ENCODE measurements around the gene LLGL1. TPM values are rescaled to one million over a fixed set of nuclear protein-coding genes. Genes with fewer than 3 reads are reported as not detected.

Gene LLGL1
- total RNA-seq, 4 donors from 2014 or later: 11.1 to 18.0 (median 14.9) TPM

- Histone ChIP-seq H3K36me3 (peaks cover 0 to 53% (median 28%) of the 10 kb centered on the region in 4 donors), H3K4me3 (no peak overlapping the region), H3K27me3 (no peaks in the 10 kb centered on the region), H3K27ac (no peak overlapping the region), H3K9me3 (no peaks in the 10 kb centered on the region), H3K4me1 (peaks cover 0 to 19% (median 4%) of the 10 kb centered on the region in 4 donors)
- WGBS, 2 donors (ENCODE audit: low coverage in 1 of 2): 64 to 68% methylated on average over 5 to 9 of the region's 9 CpGs
- DNase-seq: peak; percentile 79
- in situ Hi-C loops (cut with MboI; ENCODE audit: low pct_ligation_motif_present in 1 of 4, low pct_unique_long_range_greater_than_20kb in 1 of 4, low sequenced_read_pairs in 3 of 4): no loop called here
- intact Hi-C loops (cut with DNase I; ENCODE audit: low total_unique reads): no loop called here
- TF ChIP-seq CTCF (IDR thresholded peaks at IDR 0.05) (no peak), POLR2A (IDR thresholded peaks at IDR 0.05) (no peak), EP300 (IDR thresholded peaks at IDR 0.05; ENCODE audit: low read depth) (no peak), POLR2AphosphoS5 (IDR thresholded peaks at IDR 0.05) (no peak)
These were observed 24.8 kb downstream of the LLGL1 start for GRCh38 chr17:18250259-18250658.

GRCh38 chr17:18250708-18251107, 25.3 kb downstream of the LLGL1 start:
- in situ Hi-C loops (cut with MboI; ENCODE audit: low pct_ligation_motif_present in 1 of 4, low pct_unique_long_range_greater_than_20kb in 1 of 4, low sequenced_read_pairs in 3 of 4) (no loop called here), intact Hi-C loops (cut with DNase I; ENCODE audit: low total_unique reads) (no loop called here)
- Histone ChIP-seq H3K27ac (no peak overlapping the region), H3K36me3 (peaks cover 0 to 50% (median 26%) of the 10 kb centered on the region in 4 donors), H3K9me3 (no peaks in the 10 kb centered on the region), H3K4me3 (no peak overlapping the region), H3K4me1 (peaks cover 0 to 19% (median 4%) of the 10 kb centered on the region in 4 donors), H3K27me3 (no peaks in the 10 kb centered on the region)
- DNase-seq: no peak
- TF ChIP-seq EP300 (IDR thresholded peaks at IDR 0.05; ENCODE audit: low read depth) (no peak), POLR2A (IDR thresholded peaks at IDR 0.05) (no peak), POLR2AphosphoS5 (IDR thresholded peaks at IDR 0.05) (no peak), CTCF (IDR thresholded peaks at IDR 0.05) (no peak)
- 94% methylated on average over 14 of the region's 14 CpGs; no CpG with 5 or more reads in 1 of the 2 donors for WGBS, 2 donors (ENCODE audit: low coverage in 1 of 2)

DNA sequence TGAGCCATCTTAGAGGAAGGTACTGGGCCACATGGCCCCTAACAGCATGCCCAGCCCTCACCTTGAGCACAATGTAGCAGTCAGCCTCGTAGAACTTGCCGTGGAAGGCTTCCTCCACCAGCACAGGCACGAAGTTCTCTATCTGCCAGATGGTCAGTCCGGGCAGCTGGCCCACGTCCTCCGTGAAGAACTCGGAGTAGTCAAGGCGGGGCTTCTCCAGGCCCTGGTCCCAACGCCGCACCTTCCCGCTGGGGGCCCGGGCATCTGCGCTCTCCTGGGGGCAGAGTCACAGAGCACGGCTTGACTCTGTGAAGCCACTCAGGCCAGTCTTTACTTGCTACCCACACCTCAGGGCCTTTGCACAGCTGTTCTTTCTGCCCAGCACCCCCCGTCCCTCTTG, 25.8 kb downstream of the LLGL1 start:
- Histone ChIP-seq H3K27ac (no peak overlapping the region), H3K4me1 (peaks cover 0 to 19% (median 4%) of the 10 kb centered on the region in 4 donors), H3K36me3 (peaks cover 0 to 46% (median 22%) of the 10 kb centered on the region in 4 donors), H3K27me3 (no peaks in the 10 kb centered on the region), H3K9me3 (no peaks in the 10 kb centered on the region), H3K4me3 (no peak overlapping the region)
- intact Hi-C loops (cut with DNase I; ENCODE audit: low total_unique reads): no loop called here
- in situ Hi-C loops (cut with MboI; ENCODE audit: low pct_ligation_motif_present in 1 of 4, low pct_unique_long_range_greater_than_20kb in 1 of 4, low sequenced_read_pairs in 3 of 4): no loop called here
- DNase-seq: no peak
- no peak for TF ChIP-seq POLR2AphosphoS5 (IDR thresholded peaks at IDR 0.05)
- no peak for TF ChIP-seq EP300 (IDR thresholded peaks at IDR 0.05; ENCODE audit: low read depth)
- TF ChIP-seq POLR2A (IDR thresholded peaks at IDR 0.05): no peak
- no peak for TF ChIP-seq CTCF (IDR thresholded peaks at IDR 0.05)
- WGBS, 2 donors (ENCODE audit: low coverage in 1 of 2): 85% methylated on average over 15 of the region's 15 CpGs; no CpG with 5 or more reads in 1 of the 2 donors

- no peak overlapping the region for H3K27ac ChIP-seq
- DNase-seq: no peak
- H3K27me3 ChIP-seq: no peaks in the 10 kb centered on the region
- 87% methylated on average over 5 of the region's 5 CpGs; no CpG with 5 or more reads in 1 of the 2 donors for WGBS, 2 donors (ENCODE audit: low coverage in 1 of 2)
- intact Hi-C loops (cut with DNase I; ENCODE audit: low total_unique reads) (no loop called here), in situ Hi-C loops (cut with MboI; ENCODE audit: low pct_ligation_motif_present in 1 of 4, low pct_unique_long_range_greater_than_20kb in 1 of 4, low sequenced_read_pairs in 3 of 4) (no loop called here)
- H3K9me3 ChIP-seq: no peaks in the 10 kb centered on the region
- peaks cover 0 to 46% (median 21%) of the 10 kb centered on the region in 4 donors for H3K36me3 ChIP-seq
- H3K4me1 ChIP-seq: peaks cover 7 to 21% (median 9%) of the 10 kb centered on the region in 4 donors
- TF ChIP-seq POLR2A (IDR thresholded peaks at IDR 0.05) (no peak), EP300 (IDR thresholded peaks at IDR 0.05; ENCODE audit: low read depth) (no peak), POLR2AphosphoS5 (IDR thresholded peaks at IDR 0.05) (no peak)
- H3K4me3 ChIP-seq: no peak overlapping the region
These were observed 26.7 kb downstream of the LLGL1 start for GRCh38 chr17:18252160-18252559.

All from transverse colon (tissue), 4 donors.